ENCODE results near the gene KANK3.

DNA sequence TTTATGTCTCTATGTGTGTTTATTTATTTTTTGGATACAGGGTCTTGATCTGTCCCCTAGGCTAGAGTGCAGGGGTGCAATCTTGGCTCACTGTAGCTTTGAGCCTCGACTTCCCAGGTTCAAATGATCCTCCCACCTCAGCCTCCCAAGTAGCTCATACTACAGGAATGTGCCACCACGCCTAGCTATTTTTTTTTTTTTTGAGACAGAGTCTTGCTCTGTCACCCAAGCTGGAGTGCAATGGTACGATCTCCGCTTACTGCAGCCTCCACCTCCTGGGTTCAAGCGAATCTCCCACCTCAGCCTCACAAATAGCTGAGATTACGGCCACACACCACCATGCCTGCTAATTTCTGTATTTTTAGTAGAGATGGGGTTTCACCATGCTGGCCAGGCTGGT, 15.9 kb upstream of the KANK3 start:
- TF ChIP-seq, protein P1, sequence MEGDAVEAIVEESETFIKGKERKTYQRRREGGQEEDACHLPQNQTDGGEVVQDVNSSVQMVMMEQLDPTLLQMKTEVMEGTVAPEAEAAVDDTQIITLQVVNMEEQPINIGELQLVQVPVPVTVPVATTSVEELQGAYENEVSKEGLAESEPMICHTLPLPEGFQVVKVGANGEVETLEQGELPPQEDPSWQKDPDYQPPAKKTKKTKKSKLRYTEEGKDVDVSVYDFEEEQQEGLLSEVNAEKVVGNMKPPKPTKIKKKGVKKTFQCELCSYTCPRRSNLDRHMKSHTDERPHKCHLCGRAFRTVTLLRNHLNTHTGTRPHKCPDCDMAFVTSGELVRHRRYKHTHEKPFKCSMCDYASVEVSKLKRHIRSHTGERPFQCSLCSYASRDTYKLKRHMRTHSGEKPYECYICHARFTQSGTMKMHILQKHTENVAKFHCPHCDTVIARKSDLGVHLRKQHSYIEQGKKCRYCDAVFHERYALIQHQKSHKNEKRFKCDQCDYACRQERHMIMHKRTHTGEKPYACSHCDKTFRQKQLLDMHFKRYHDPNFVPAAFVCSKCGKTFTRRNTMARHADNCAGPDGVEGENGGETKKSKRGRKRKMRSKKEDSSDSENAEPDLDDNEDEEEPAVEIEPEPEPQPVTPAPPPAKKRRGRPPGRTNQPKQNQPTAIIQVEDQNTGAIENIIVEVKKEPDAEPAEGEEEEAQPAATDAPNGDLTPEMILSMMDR (IDR thresholded peaks at IDR 0.05; ENCODE audit: low read length): no peak
- no peak for TF ChIP-seq EZH2phosphoT487 (IDR thresholded peaks at IDR 0.05; ENCODE audit: low read length)

All from MM.1S (cell line).